Skeletal muscle satellite cell (primary cell): Measurements from ENCODE around the gene ZBTB8B. TPM values are rescaled to one million over a fixed set of nuclear protein-coding genes. Genes with fewer than 3 reads are reported as not detected.
"Not testable (repeated sequence)": the region's sequence is repeated elsewhere in the genome, so short reads cannot be mapped to it uniquely, and the experiment has no call there.

Source experiments
- H3K27me3 ChIP-seq: 2 replicates; pipeline ENCODE4 v1.7.0; 2013; ENCODE audit warnings: low read length; ENCODE audit not compliant: control insufficient read depth, insufficient read depth
- H3K36me3 ChIP-seq: 2 replicates; pipeline ENCODE4 v1.7.0; 2013; ENCODE audit warnings: mild to moderate bottlenecking, control low read depth, low read length; ENCODE audit not compliant: insufficient read depth
- H3K4me1 ChIP-seq: 2 replicates; pipeline ENCODE4 v1.7.0; 2013; ENCODE audit warnings: low read length; ENCODE audit not compliant: control insufficient read depth, insufficient read depth
- H3K4me2 ChIP-seq: 2 replicates; pipeline ENCODE4 v1.7.0; 2013; ENCODE audit warnings: mild to moderate bottlenecking, low read length
- H3K4me3 ChIP-seq: 2 replicates; pipeline ENCODE4 v1.7.0; 2013; ENCODE audit warnings: low read length
- H3K9ac ChIP-seq: 2 replicates; pipeline ENCODE4 v1.7.0; 2013; ENCODE audit warnings: mild to moderate bottlenecking, low read depth, low read length, moderate library complexity
- H3K9me3 ChIP-seq: replicated peaks from 2 replicates; pipeline ENCODE4 v1.7.0; 2013; ENCODE audit warnings: mild to moderate bottlenecking, control low read depth, low read length
- total RNA-seq: library from RNA; depleted of rRNA; stranded (reverse); fragments of >200 nt; gene quantifications from 2 replicates; pipeline ENCODE4 v1.2.3, GENCODE V29; 2012; rRNA removed

ZBTB8B gene
- not detected in 2 replicates for total RNA-seq

DNA sequence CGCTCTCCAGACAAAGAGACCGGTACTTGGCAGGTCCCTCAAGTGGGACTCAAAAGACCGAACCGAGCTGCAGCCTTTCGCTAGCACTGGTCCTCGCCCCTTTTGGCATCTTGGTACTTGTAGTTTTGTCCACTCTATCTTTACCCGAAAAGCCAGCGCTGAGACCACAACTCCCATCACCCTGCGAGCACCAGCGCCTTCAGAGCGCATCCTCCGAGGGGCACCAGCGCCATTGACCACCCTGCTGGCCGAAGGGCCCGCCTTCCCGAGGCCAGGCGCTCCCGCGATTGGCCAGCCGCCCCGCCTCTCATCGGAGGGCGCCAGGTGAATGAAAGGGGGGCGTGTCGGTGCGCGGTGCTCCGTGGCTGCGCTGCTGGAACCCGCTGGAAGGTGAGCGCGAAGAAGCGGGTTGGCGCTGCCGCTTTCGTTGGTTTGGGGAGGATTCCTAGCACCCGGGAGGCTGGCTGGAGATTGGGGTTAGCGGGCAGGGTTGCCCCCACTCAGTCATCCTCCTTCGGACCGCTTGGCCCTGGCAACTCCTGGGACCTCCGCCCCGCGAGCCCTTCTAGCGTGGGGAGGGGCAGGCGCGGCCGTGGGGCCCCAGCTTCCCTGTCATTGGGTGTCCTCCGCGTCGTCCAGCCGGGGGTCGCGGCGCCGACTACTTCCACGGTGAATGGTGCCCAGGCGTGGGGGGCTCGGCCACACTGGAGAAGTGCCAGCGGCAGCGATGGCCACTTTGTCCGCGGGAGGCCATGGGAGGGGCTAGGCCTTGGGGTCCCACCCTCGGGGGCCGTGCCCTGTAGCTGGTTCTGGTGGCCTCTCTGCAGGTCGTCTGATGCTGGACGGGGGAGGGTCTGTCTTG, at the start of gene ZBTB8B:
ZBTB8B (plus strand) TSS at position 357 of the 862 bp plus-strand sequence. CDS start 5,553 bp downstream, outside the sequence.
- Histone ChIP-seq H3K9me3 (no peaks in the 10 kb centered on the region), H3K4me3 (peak within 1 kb of the TSS; percentile 71), H3K27me3 (peaks cover 49% of the 10 kb centered on the region), H3K4me1 (peaks cover 11% of the 10 kb centered on the region), H3K4me2 (peak within 1 kb of the TSS; percentile 90), H3K9ac (no peak within 1 kb of the TSS), H3K36me3 (no peaks in the 10 kb centered on the region)

DNA sequence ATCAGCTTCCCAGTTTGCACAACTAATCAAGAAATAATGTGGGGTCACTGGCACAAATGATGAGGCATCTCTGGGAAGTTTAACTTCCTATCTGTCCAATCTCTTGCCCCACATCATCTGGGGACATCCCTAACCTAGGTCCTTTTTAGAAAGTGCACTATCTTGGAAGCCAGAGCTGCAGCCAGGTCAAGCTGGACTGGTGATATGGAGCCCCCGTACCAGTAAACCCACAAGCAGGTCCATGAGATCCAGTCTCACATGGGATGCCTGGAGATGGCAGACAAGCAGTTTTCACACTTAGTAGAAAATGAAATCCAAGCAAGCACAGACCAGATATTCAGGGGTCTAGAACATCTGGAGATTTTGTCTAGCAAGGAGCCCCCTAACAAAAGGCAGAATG, 43.1 kb upstream of the ZBTB8B start:
- Histone ChIP-seq H3K4me3 (no peak overlapping the region), H3K27me3 (peaks cover 40% of the 10 kb centered on the region), H3K9me3 (no peaks in the 10 kb centered on the region), H3K9ac (no peak overlapping the region), H3K36me3 (no peaks in the 10 kb centered on the region), H3K4me2 (no peak overlapping the region), H3K4me1 (peaks cover 4% of the 10 kb centered on the region)

- no peaks in the 10 kb centered on the region for H3K9me3 ChIP-seq
- no peaks in the 10 kb centered on the region for H3K36me3 ChIP-seq
- H3K4me2 ChIP-seq = peak overlapping the region; percentile 71
- H3K9ac ChIP-seq = no peak overlapping the region
- peak overlapping the region; percentile 54 for H3K4me3 ChIP-seq
- peaks cover 76% of the 10 kb centered on the region for H3K27me3 ChIP-seq
- H3K4me1 ChIP-seq = peaks cover 7% of the 10 kb centered on the region
Observed at GRCh38 chr1:32426489-32427255, 38.2 kb upstream of the ZBTB8B start.

DNA sequence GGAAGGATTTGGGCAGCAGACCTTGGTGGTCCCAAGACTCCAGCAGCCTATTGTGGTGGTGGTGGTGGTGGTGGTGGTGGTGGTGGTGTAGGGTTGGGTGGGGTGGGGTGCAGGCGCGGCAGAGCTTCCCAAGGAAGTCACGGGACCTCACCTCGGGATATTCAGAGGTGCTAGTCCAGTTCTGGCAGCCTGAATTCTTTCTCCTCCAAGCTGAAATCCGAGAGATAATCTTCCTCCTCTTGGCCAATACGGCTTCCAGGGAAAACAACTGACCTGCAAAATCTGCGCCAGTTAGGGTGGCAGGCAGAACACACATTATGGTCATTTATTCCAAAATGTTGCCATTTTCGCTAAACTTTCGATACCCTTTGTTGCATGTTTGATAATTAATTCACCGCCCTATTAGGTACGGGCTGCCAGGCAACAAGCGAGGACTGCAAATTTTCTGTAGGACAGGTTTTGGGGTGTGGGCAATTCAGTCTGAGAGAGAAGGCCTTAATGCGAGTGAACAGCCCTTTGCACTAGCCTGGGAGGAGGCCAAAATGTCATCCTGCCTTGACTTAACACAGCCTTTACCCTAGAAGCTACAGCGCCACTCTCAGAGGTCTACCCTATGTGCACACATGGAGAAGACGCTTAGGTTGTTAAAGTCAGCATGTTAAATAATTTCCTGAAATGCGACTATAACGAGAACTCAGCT, 37.5 kb upstream of the ZBTB8B start:
- H3K9ac ChIP-seq = no peak overlapping the region
- H3K4me2 ChIP-seq = peak overlapping the region; percentile 71
- no peaks in the 10 kb centered on the region for H3K36me3 ChIP-seq
- H3K4me1 ChIP-seq = peaks cover 7% of the 10 kb centered on the region
- no peaks in the 10 kb centered on the region for H3K9me3 ChIP-seq
- peaks cover 82% of the 10 kb centered on the region for H3K27me3 ChIP-seq
- H3K4me3 ChIP-seq = no peak overlapping the region

DNA sequence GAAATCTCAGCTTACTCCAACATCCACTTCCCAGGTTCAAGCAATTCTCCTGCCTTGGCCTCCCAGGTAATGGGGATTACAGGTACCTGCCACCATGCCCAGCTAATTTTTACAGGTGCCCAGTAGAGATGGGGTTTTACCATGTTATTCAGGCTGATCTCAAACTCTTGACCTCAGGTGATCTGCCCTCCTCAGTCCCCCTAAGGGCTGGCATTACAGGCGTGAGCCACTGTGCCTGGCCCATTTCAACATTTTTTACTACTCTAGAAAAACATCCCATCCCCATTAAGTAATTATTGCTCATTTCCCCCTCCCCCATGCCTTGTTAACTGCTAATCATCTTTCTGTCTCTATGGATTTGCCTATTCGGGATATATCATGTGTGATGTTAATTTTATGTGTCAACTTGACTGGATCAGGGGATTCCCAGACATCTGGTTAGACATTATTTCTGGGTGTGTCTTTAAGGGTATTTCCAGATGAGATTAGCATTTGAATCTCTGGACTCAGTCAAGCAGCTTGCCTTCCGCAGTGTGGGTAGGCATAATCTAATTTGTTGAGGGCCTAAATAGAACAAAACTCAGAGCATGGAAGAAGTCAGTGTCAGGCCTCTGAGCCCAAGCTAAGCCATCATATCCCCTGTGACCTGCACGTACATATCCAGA, 33.0 kb upstream of the ZBTB8B start:
- Histone ChIP-seq H3K4me1 (peaks cover 2% of the 10 kb centered on the region), H3K4me3 (no peak overlapping the region), H3K4me2 (no peak overlapping the region), H3K27me3 (peaks cover 40% of the 10 kb centered on the region), H3K9me3 (no peaks in the 10 kb centered on the region), H3K9ac (no peak overlapping the region), H3K36me3 (no peaks in the 10 kb centered on the region)

DNA sequence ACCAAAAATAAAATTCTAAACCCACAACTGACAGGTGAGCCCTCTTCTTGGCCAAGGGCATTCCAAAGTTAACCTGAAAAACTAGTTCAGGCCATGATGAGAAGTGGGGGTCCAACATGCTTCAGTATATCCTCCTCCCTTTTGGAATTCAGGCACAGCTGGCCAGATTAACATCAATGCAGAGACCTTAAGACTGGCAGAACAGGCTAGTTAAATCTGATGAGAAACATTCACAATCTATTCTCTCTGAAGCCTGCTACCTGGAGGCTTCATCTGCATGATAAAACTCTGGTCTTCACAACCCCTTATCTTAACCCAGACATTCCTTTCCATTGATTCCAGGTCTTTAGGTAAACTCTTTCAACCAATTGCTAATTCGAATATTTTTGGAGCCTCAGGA, 26.7 kb upstream of the ZBTB8B start:
- Histone ChIP-seq H3K27me3 (peaks cover 22% of the 10 kb centered on the region), H3K4me3 (no peak overlapping the region), H3K4me1 (no peaks in the 10 kb centered on the region), H3K36me3 (no peaks in the 10 kb centered on the region), H3K9ac (no peak overlapping the region), H3K4me2 (no peak overlapping the region), H3K9me3 (peaks cover 8% of the 10 kb centered on the region)

DNA sequence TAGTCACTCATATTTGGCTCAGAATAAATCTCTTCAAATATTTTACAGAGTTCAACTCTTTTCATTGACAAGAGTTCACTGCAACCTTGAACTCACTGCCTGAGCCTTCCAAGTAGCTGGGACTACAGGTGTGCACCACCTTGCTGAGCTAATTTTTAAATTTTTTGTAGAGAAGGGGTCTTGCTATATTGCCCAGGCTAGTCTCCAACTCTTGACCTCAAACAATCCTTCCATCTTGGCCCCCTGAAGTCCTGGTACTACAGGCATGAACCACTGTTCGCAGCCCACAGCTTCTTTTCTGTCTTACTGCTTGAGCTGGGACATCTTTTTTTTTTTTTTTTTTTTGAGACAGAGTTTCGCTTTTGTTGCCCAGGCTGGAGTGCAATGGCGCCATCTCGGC, 26.1 kb upstream of the ZBTB8B start:
- H3K4me1 ChIP-seq, H3K36me3 ChIP-seq, H3K9ac ChIP-seq, H3K4me3 ChIP-seq, H3K9me3 ChIP-seq, H3K4me2 ChIP-seq: not testable (repeated sequence)
- peaks cover 22% of the 10 kb centered on the region for H3K27me3 ChIP-seq

GRCh38 chr1:32441467-32441866, 23.4 kb upstream of the ZBTB8B start:
- H3K9me3 ChIP-seq, H3K9ac ChIP-seq, H3K4me3 ChIP-seq, H3K4me1 ChIP-seq, H3K36me3 ChIP-seq, H3K4me2 ChIP-seq: not testable (repeated sequence)
- H3K27me3 ChIP-seq = peaks cover 31% of the 10 kb centered on the region

- H3K4me3 ChIP-seq = no peak overlapping the region
- H3K9me3 ChIP-seq = peaks cover 5% of the 10 kb centered on the region
- peak overlapping the region; percentile 37 for H3K9ac ChIP-seq
- H3K36me3 ChIP-seq = no peaks in the 10 kb centered on the region
- H3K4me2 ChIP-seq = peak overlapping the region; percentile 66
- peaks cover 18% of the 10 kb centered on the region for H3K27me3 ChIP-seq
- peaks cover 7% of the 10 kb centered on the region for H3K4me1 ChIP-seq
Observed at GRCh38 chr1:32447469-32448185, 17.2 kb upstream of the ZBTB8B start.

GRCh38 chr1:32448186-32448772, 16.6 kb upstream of the ZBTB8B start:
- not testable (repeated sequence) for H3K9me3 ChIP-seq, H3K4me3 ChIP-seq, H3K36me3 ChIP-seq, H3K4me1 ChIP-seq
- Histone ChIP-seq H3K27me3 (peaks cover 15% of the 10 kb centered on the region), H3K4me2 (peak overlapping the region; percentile 66), H3K9ac (peak overlapping the region; percentile 37)
